ENCODE data around the gene DET1. TPM values are rescaled to one million over a fixed set of nuclear protein-coding genes. Genes with fewer than 3 reads are reported as not detected.

Gene DET1
- total and polyA plus RNA-seq, 2 of the 13 experiments (the other 11 are each of a cell fraction or from before 2014, with no cell fraction given): 2.2 to 4.2 TPM

DNA sequence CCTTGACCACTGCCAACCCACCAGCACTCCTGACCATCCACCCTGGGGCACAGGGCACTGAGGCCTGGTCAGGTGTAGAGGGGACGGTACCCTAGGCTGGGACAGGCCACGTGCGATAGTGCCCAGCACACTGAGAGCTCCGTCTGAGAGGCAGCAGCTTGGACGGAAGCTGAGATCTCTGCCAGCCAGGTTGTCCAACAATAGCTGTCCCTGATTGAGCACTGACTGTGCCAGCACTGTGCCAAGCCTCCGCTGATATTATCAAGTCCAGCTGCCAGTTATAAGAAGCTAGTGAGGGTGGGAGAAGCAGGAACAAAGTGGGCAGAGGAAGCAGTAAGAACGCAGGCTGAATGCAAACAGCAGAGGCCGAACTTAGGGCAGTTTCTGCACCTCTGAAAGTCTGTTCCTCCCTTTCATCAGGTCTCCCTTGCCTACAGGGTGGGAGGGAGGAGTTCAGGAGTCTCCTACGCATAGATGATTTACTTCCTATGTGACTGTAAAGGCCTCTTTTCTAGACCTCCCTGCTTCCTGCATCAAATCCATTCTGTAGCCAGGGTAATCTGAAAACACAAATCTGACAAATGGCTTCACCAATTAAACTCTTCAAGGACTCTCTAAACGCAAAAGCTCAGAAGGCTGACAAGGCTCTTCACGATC lies 49.2 kb downstream of the DET1 start (continued):
- TF ChIP-seq POLR2AphosphoS5 (IDR thresholded peaks at IDR 0.05; ENCODE audit: low read depth, low read length): no peak
- TF ChIP-seq, protein P1, sequence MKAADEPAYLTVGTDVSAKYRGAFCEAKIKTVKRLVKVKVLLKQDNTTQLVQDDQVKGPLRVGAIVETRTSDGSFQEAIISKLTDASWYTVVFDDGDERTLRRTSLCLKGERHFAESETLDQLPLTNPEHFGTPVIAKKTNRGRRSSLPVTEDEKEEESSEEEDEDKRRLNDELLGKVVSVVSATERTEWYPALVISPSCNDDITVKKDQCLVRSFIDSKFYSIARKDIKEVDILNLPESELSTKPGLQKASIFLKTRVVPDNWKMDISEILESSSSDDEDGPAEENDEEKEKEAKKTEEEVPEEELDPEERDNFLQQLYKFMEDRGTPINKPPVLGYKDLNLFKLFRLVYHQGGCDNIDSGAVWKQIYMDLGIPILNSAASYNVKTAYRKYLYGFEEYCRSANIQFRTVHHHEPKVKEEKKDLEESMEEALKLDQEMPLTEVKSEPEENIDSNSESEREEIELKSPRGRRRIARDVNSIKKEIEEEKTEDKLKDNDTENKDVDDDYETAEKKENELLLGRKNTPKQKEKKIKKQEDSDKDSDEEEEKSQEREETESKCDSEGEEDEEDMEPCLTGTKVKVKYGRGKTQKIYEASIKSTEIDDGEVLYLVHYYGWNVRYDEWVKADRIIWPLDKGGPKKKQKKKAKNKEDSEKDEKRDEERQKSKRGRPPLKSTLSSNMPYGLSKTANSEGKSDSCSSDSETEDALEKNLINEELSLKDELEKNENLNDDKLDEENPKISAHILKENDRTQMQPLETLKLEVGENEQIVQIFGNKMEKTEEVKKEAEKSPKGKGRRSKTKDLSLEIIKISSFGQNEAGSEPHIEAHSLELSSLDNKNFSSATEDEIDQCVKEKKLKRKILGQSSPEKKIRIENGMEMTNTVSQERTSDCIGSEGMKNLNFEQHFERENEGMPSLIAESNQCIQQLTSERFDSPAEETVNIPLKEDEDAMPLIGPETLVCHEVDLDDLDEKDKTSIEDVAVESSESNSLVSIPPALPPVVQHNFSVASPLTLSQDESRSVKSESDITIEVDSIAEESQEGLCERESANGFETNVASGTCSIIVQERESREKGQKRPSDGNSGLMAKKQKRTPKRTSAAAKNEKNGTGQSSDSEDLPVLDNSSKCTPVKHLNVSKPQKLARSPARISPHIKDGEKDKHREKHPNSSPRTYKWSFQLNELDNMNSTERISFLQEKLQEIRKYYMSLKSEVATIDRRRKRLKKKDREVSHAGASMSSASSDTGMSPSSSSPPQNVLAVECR (CRISPR knock-in tag; IDR thresholded peaks at IDR 0.05; ENCODE audit: borderline replicate concordance): no peak

DNA sequence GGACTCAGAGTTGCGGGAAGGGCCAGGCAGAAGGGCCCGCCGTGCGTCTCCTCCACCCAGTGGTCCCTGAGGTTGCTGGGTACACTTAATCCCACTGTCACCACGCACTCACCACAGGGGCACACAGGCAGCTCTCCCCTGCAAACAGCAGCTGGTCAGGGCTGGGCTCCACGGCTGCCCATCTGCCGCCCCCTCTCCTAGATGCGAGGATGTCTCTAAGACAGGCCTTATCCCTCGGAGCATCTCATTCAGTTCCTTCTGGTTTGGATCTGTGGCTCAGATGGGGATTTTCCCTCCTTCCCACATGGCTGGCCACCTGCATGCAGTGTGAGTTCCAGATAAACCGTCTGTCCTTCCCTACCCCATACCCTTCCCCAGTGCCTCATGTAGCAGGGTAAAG lies 52.6 kb downstream of the DET1 start:
- DNase-seq (ENCODE audit: low spot score) (no peak), ATAC-seq (no peak), FAIRE-seq (no peak)
- 87% methylated on average over 6 of the region's 10 CpGs for WGBS (ENCODE audit: low lambda C conversion rate)
- TF ChIP-seq SRSF4 (IDR thresholded peaks at IDR 0.05; ENCODE audit: low read depth, low read length, poor library complexity, severe bottlenecking): no peak
- no peak for TF ChIP-seq PHB2 (IDR thresholded peaks at IDR 0.05; ENCODE audit: partially characterized antibody)
- TF ChIP-seq, protein P2, sequence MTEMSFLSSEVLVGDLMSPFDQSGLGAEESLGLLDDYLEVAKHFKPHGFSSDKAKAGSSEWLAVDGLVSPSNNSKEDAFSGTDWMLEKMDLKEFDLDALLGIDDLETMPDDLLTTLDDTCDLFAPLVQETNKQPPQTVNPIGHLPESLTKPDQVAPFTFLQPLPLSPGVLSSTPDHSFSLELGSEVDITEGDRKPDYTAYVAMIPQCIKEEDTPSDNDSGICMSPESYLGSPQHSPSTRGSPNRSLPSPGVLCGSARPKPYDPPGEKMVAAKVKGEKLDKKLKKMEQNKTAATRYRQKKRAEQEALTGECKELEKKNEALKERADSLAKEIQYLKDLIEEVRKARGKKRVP (CRISPR knock-in tag; IDR thresholded peaks at IDR 0.05): no peak
- TF ChIP-seq, protein P3, sequence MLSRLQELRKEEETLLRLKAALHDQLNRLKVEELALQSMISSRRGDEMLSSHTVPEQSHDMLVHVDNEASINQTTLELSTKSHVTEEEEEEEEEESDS (CRISPR knock-in tag; IDR thresholded peaks at IDR 0.05; ENCODE audit: borderline replicate concordance): no peak
- TF ChIP-seq, protein P4, sequence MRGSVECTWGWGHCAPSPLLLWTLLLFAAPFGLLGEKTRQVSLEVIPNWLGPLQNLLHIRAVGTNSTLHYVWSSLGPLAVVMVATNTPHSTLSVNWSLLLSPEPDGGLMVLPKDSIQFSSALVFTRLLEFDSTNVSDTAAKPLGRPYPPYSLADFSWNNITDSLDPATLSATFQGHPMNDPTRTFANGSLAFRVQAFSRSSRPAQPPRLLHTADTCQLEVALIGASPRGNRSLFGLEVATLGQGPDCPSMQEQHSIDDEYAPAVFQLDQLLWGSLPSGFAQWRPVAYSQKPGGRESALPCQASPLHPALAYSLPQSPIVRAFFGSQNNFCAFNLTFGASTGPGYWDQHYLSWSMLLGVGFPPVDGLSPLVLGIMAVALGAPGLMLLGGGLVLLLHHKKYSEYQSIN (CRISPR knock-in tag; IDR thresholded peaks at IDR 0.05; ENCODE audit: borderline replicate concordance): no peak
- BruUV-seq (replicated peaks): no TSS peak
- H3K9me3 ChIP-seq (ENCODE audit: low read length): no peaks in the 10 kb centered on the region
- H3K36me3 ChIP-seq (replicated peaks in 1 of 2; ENCODE audit: control insufficient read depth in 1 of 2, insufficient read depth in 2 of 2, low read length in 2 of 2): no peaks in the 10 kb centered on the region
- no peak overlapping the region for H3K27ac ChIP-seq (ENCODE audit: extremely low read length, insufficient read depth, low read length)
- H3K4me3 ChIP-seq (replicated peaks in 1 of 3; ENCODE audit: insufficient read depth in 1 of 3, low read depth in 2 of 3, low read length in 3 of 3): no peak overlapping the region
- no peaks in the 10 kb centered on the region for H3K27me3 ChIP-seq (ENCODE audit: control insufficient read depth in 1 of 2, insufficient read depth in 2 of 2, low read length in 2 of 2)
- H3K79me2 ChIP-seq (ENCODE audit: insufficient read depth, low read length): no peaks in the 10 kb centered on the region
- intact Hi-C loops (cut with micrococcal nuclease; ENCODE audit: unreplicated experiment) (no loop called here), in situ Hi-C loops (cut with HindIII; ENCODE audit: extremely low pct_ligation_motif_present, low pct_unique_long_range_greater_than_20kb) (no loop called here)
- H4K20me1 ChIP-seq (ENCODE audit: insufficient read depth, low read length): no peaks in the 10 kb centered on the region
- no peak overlapping the region for H3K9ac ChIP-seq (ENCODE audit: insufficient read depth, low read depth, low read length)
- H3K4me2 ChIP-seq (ENCODE audit: low read depth, low read length): no peak overlapping the region
- no peak overlapping the region for H2AFZ ChIP-seq (ENCODE audit: low read length)
- ChIA-PET POLR2A (interaction anchor here (0.7 kb wide), 1 partner anchor 46 kb away, joined by 3 read pairs; no protein-coding TSS in a partner anchor), CTCF (ENCODE audit: low intra/inter-chr PET ratio, low total read pairs) (no interaction called here)
- H3K4me1 ChIP-seq (ENCODE audit: insufficient read depth, low read length): peaks cover 12% of the 10 kb centered on the region
